HG03064 (cell line): Measurements from ENCODE around the gene CRISP1.
"Not testable (repeated sequence)": the region's sequence is repeated elsewhere in the genome, so short reads cannot be mapped to it uniquely, and the experiment has no call there.

Experiments used
- ATAC-seq: cut with Tn5 transposase; IDR thresholded peaks from one replicate; pipeline ENCODE4 v1.9.1; 2021; ENCODE audit warnings: low read depth; ENCODE audit not compliant: unreplicated experiment

Gene CRISP1

GRCh38 chr6:49866485-49866943 is at the start of gene CRISP1:
Gene CRISP1 (minus strand): TSS chr6:49866535. CDS start chr6:49857400, 9,135 bp downstream.
- ATAC-seq, result no peak

GRCh38 chr6:49915035-49915434 is 48.7 kb upstream of the CRISP1 start:
- no peak for ATAC-seq

GRCh38 chr6:49913636-49914375 is 47.5 kb upstream of the CRISP1 start:
- no peak for ATAC-seq

GRCh38 chr6:49912196-49912595 is 45.9 kb upstream of the CRISP1 start:
- no peak for ATAC-seq

GRCh38 chr6:49911252-49911651 is 44.9 kb upstream of the CRISP1 start:
- ATAC-seq, result no peak

GRCh38 chr6:49909563-49909962 is 43.2 kb upstream of the CRISP1 start:
- ATAC-seq, result no peak

GRCh38 chr6:49906526-49906925 is 40.2 kb upstream of the CRISP1 start:
- no peak for ATAC-seq

- no peak for ATAC-seq
Measured at GRCh38 chr6:49905296-49905695, 39.0 kb upstream of the CRISP1 start.

- ATAC-seq, result no peak
Measured at GRCh38 chr6:49902856-49903255, 36.5 kb upstream of the CRISP1 start.

GRCh38 chr6:49898904-49899566 is 32.7 kb upstream of the CRISP1 start:
- ATAC-seq, result no peak

GRCh38 chr6:49895553-49895952 is 29.2 kb upstream of the CRISP1 start:
- not testable (repeated sequence) for ATAC-seq

GRCh38 chr6:49892280-49892679 is 25.9 kb upstream of the CRISP1 start:
- no peak for ATAC-seq

GRCh38 chr6:49890988-49891387 is 24.7 kb upstream of the CRISP1 start:
- no peak for ATAC-seq

GRCh38 chr6:49888742-49889431 is 22.6 kb upstream of the CRISP1 start:
- ATAC-seq, result no peak

- no peak for ATAC-seq
Measured at GRCh38 chr6:49868951-49869529, 2.7 kb upstream of the CRISP1 start.

GRCh38 chr6:49856282-49856681 is 10.1 kb downstream of the CRISP1 start:
- ATAC-seq, result no peak

GRCh38 chr6:49855221-49855620 is 11.1 kb downstream of the CRISP1 start:
- ATAC-seq, result no peak

- ATAC-seq, result no peak
Measured at GRCh38 chr6:49852975-49853374, 13.4 kb downstream of the CRISP1 start.

GRCh38 chr6:49849213-49849907 is 17.0 kb downstream of the CRISP1 start:
- peak; percentile 84 for ATAC-seq

GRCh38 chr6:49847673-49848072 is 18.7 kb downstream of the CRISP1 start:
- no peak for ATAC-seq
